ENCODE data around the gene STING1. TPM values are rescaled to one million over a fixed set of nuclear protein-coding genes. Genes with fewer than 3 reads are reported as not detected.

Gene STING1
- total RNA-seq, 3 donors from 2014 or later (not counting 1 experiment from before 2014, with no cell fraction given) = 95.5 to 98.9 (median 96.6) TPM

DNA sequence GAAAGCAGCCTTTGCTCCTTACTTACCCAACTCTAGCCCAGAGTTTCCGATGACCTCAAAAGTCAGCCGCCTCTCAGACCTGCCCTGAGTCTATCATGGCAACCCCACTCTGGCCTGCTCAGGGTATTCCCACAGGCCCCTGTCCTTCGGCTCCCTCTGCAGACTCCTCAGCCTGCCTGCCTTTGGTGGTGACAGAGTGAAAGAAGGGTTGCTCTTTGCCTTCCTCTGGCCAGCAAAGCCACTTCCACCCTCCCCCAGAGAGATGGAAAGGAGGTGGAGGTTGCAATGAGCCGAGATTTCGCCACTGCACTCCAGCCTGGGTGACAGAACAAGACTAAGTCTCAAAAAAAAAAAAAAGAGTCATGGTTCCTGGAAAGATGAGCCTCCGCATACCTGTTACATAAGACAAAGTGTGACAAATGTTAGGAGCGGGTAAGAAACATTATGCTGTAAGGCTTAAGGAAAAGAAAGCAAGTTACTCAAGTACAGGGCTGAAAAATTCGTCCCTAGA, 14.1 kb downstream of the STING1 start:
- Histone ChIP-seq H3K27ac (ENCODE audit: low read length) (no peak overlapping the region), H3K9me3 (ENCODE audit: control insufficient read depth, insufficient read depth, low read length) (no peaks in the 10 kb centered on the region), H3K4me3 (ENCODE audit: low read length) (no peak overlapping the region), H3K36me3 (ENCODE audit: control insufficient read depth, insufficient read depth, low read length) (no peaks in the 10 kb centered on the region), H3K27me3 (ENCODE audit: control insufficient read depth, insufficient read depth, low read length) (no peaks in the 10 kb centered on the region), H3K4me1 (ENCODE audit: control insufficient read depth, insufficient read depth, low read length) (peaks cover 52% of the 10 kb centered on the region)
- H3K4me1 Mint-ChIP-seq = peaks cover 42 to 54% of the 10 kb centered on the region in 2 donors
- ATAC-seq = peak in 2 of 3 donors; percentile 30 to 40
- H3K27me3 Mint-ChIP-seq (ENCODE audit: low read depth in 2 of 2) = no peaks in the 10 kb centered on the region
- WGBS (ENCODE audit: insufficient coverage) = 76% methylated on average over 7 of the region's 8 CpGs
- H3K27ac Mint-ChIP-seq = peak overlapping the region; percentile 25 to 29
- no peaks in the 10 kb centered on the region for H3K36me3 Mint-ChIP-seq
- intact Hi-C loops (cut with micrococcal nuclease) = no loop called here
- DNase-seq = no peak
- peak overlapping the region; percentile 68 for H3K4me3 Mint-ChIP-seq
- no peaks in the 10 kb centered on the region for H3K9me3 Mint-ChIP-seq
- TF ChIP-seq, protein P1, sequence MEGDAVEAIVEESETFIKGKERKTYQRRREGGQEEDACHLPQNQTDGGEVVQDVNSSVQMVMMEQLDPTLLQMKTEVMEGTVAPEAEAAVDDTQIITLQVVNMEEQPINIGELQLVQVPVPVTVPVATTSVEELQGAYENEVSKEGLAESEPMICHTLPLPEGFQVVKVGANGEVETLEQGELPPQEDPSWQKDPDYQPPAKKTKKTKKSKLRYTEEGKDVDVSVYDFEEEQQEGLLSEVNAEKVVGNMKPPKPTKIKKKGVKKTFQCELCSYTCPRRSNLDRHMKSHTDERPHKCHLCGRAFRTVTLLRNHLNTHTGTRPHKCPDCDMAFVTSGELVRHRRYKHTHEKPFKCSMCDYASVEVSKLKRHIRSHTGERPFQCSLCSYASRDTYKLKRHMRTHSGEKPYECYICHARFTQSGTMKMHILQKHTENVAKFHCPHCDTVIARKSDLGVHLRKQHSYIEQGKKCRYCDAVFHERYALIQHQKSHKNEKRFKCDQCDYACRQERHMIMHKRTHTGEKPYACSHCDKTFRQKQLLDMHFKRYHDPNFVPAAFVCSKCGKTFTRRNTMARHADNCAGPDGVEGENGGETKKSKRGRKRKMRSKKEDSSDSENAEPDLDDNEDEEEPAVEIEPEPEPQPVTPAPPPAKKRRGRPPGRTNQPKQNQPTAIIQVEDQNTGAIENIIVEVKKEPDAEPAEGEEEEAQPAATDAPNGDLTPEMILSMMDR (IDR thresholded peaks at IDR 0.05) = no peak

GRCh38 chr5:139462586-139463276, 19.8 kb downstream of the STING1 start, which contains the start of gene ECSCR:
TSS of gene ECSCR (minus strand) at chr5:139462743. CDS start at chr5:139462670, 73 bp downstream.
- H3K4me1 Mint-ChIP-seq = peaks cover 18 to 26% of the 10 kb centered on the region in 2 donors
- H3K9me3 Mint-ChIP-seq = no peaks in the 10 kb centered on the region
- no peaks in the 10 kb centered on the region for H3K27me3 Mint-ChIP-seq (ENCODE audit: low read depth in 2 of 2)
- ATAC-seq = no peak
- TF ChIP-seq, protein P1 (IDR thresholded peaks at IDR 0.05) = no peak
- H3K4me1 ChIP-seq (ENCODE audit: control insufficient read depth, insufficient read depth, low read length) = peaks cover 29% of the 10 kb centered on the region
- H3K36me3 ChIP-seq (ENCODE audit: control insufficient read depth, insufficient read depth, low read length) = no peaks in the 10 kb centered on the region
- H3K36me3 Mint-ChIP-seq = no peaks in the 10 kb centered on the region
- H3K9me3 ChIP-seq (ENCODE audit: control insufficient read depth, insufficient read depth, low read length) = no peaks in the 10 kb centered on the region
- no peak within 1 kb of the TSS for H3K27ac ChIP-seq (ENCODE audit: low read length)
- H3K27me3 ChIP-seq (ENCODE audit: control insufficient read depth, insufficient read depth, low read length) = no peaks in the 10 kb centered on the region
- DNase-seq = no peak
- no peak within 1 kb of the TSS for H3K4me3 Mint-ChIP-seq
- 95% methylated on average over 9 of the region's 10 CpGs for WGBS (ENCODE audit: insufficient coverage)
- H3K4me3 ChIP-seq (ENCODE audit: low read length) = no peak within 1 kb of the TSS
- no peak within 1 kb of the TSS for H3K27ac Mint-ChIP-seq
- intact Hi-C loops (cut with micrococcal nuclease) = no loop called here

- Histone ChIP-seq H3K4me1 (ENCODE audit: control insufficient read depth, insufficient read depth, low read length) (peaks cover 37% of the 10 kb centered on the region), H3K36me3 (ENCODE audit: control insufficient read depth, insufficient read depth, low read length) (no peaks in the 10 kb centered on the region), H3K4me3 (ENCODE audit: low read length) (no peak overlapping the region), H3K27me3 (ENCODE audit: control insufficient read depth, insufficient read depth, low read length) (no peaks in the 10 kb centered on the region), H3K9me3 (ENCODE audit: control insufficient read depth, insufficient read depth, low read length) (no peaks in the 10 kb centered on the region), H3K27ac (ENCODE audit: low read length) (no peak overlapping the region)
- DNase-seq (no peak), ATAC-seq (no peak)
- 92% methylated on average over 5 of the region's 5 CpGs for WGBS (ENCODE audit: insufficient coverage)
- intact Hi-C loops (cut with micrococcal nuclease) = no loop called here
- Mint-ChIP-seq H3K4me1 (peaks cover 27 to 37% of the 10 kb centered on the region in 2 donors), H3K9me3 (no peaks in the 10 kb centered on the region), H3K36me3 (no peaks in the 10 kb centered on the region), H3K27me3 (ENCODE audit: low read depth in 2 of 2) (no peaks in the 10 kb centered on the region), H3K4me3 (no peak overlapping the region), H3K27ac (no peak overlapping the region)
- TF ChIP-seq, protein P1 (IDR thresholded peaks at IDR 0.05) = no peak
These were observed 20.9 kb downstream of the STING1 start for GRCh38 chr5:139461698-139462097.
